NT2/D1 (cell line): ENCODE data around the gene CLEC1B.
"Not testable (repeated sequence)": the region's sequence is repeated elsewhere in the genome, so short reads cannot be mapped to it uniquely, and the experiment has no call there.

Experiments
- DNase-seq: peaks from one replicate; pipeline ENCODE4 v3.0.0-alpha.2; 2011; ENCODE audit warnings: low read depth, low spot score
- H3K27me3 ChIP-seq: 2 replicates; pipeline ENCODE4 v1.6.0; 2011; ENCODE audit warnings: mild to moderate bottlenecking; ENCODE audit not compliant: insufficient read length, insufficient read depth
- H3K36me3 ChIP-seq: 2 replicates; pipeline ENCODE4 v1.6.1; 2011; ENCODE audit warnings: mild to moderate bottlenecking, low read length, mixed read lengths; ENCODE audit not compliant: insufficient read depth, insufficient read length
- H3K4me1 ChIP-seq: 2 replicates; pipeline ENCODE4 v1.5.1; 2011; ENCODE audit not compliant: insufficient read depth, insufficient read length
- H3K4me3 ChIP-seq: 2 replicates; pipeline ENCODE4 v1.5.1; 2011; ENCODE audit warnings: low read depth; ENCODE audit not compliant: insufficient read length
- H3K9ac ChIP-seq: 2 replicates; pipeline ENCODE4 v1.6.0; 2011; ENCODE audit warnings: low read depth; ENCODE audit not compliant: insufficient read length
- H3K9me3 ChIP-seq: 2 replicates; pipeline ENCODE4 v1.5.1; 2011; ENCODE audit warnings: mild to moderate bottlenecking, low read length; ENCODE audit not compliant: insufficient read depth
- SUZ12 ChIP-seq: IDR thresholded peaks from 2 replicates; pipeline ENCODE4 v1.6.1; 2011; ENCODE audit not compliant: insufficient read length, insufficient read depth; ENCODE audit errors: extremely low read depth
- YY1 ChIP-seq: IDR thresholded peaks from 2 replicates; pipeline ENCODE4 v1.6.1; 2011; ENCODE audit not compliant: insufficient read length, insufficient read depth
- ZNF274 ChIP-seq: IDR thresholded peaks from 2 replicates; pipeline ENCODE4 v1.6.1; 2011; ENCODE audit warnings: mild to moderate bottlenecking, low read depth, low read length

CLEC1B gene

DNA sequence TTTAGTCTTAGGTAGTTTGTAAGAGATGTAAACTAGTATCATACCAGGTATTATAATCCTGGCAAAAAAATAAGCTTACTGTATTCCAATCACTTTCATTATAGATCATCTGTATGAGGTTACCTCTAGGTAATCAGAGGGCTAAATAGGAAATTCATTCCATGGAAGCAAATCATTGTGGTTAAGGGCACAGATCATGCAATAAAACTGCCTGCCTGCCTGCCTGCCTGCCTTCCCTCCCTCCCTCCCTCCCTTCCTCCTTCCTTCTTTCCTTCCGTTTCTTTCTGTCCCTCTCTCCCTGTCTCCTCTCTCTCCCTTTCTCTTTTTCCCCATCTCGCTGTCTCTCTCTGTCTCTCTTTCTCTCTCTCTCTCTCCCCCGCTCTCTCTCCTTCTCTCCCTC is 28.4 kb upstream of the CLEC1B start:
- DNase-seq = no peak
- no peak for TF ChIP-seq SUZ12
- TF ChIP-seq YY1 = no peak
- TF ChIP-seq ZNF274 = no peak
- Histone ChIP-seq H3K36me3 (no peaks in the 10 kb centered on the region), H3K9ac (no peak overlapping the region), H3K9me3 (peaks cover 22% of the 10 kb centered on the region), H3K4me1 (peaks cover 3% of the 10 kb centered on the region), H3K4me3 (no peak overlapping the region), H3K27me3 (no peaks in the 10 kb centered on the region)

DNA sequence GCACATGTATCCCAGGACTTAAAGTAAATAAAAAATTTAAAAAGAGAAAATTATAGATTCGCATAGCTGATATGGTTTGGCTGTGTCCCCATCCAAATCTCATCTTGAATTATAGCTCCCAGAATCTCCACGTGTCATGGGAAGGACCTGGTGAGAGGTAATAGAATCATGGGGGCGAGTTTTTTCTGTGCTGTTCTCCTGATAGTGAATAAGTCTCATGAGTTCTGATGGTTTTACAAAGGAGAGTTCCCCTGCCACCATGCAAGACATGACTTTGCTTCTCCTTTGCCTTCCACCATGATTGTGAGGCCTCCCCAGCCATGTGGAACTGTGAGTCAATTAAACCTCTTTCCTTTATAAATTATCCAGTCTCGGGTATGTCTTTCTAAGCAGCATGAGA is 27.7 kb upstream of the CLEC1B start:
- not testable (repeated sequence) for H3K4me3 ChIP-seq, H3K27me3 ChIP-seq, DNase-seq, H3K9ac ChIP-seq, H3K36me3 ChIP-seq, H3K4me1 ChIP-seq
- H3K9me3 ChIP-seq = peaks cover 22% of the 10 kb centered on the region

DNA sequence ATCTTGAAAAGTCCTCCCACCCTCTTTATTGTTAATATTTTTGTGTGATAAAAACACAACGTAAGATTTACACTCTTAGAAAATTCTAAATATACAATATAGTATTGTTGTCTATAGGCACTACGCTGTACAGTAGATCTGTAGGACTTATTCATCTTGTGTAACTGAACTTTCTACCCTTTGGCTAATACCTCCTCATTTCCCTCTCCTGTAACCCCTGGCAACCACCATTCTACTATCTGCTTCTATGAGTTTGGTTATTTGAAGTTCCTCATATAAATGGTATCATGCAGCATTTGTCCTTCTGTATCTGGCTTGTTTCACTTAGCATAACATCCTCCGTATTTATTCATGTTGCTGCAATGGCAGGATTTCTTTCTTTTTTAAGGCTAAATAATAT is 26.3 kb upstream of the CLEC1B start:
- no peak for TF ChIP-seq YY1
- no peak for TF ChIP-seq SUZ12
- no peak for TF ChIP-seq ZNF274
- Histone ChIP-seq H3K27me3 (no peaks in the 10 kb centered on the region), H3K4me1 (no peaks in the 10 kb centered on the region), H3K36me3 (no peaks in the 10 kb centered on the region), H3K9ac (no peak overlapping the region), H3K9me3 (peaks cover 10% of the 10 kb centered on the region), H3K4me3 (no peak overlapping the region)
- DNase-seq = no peak

DNA sequence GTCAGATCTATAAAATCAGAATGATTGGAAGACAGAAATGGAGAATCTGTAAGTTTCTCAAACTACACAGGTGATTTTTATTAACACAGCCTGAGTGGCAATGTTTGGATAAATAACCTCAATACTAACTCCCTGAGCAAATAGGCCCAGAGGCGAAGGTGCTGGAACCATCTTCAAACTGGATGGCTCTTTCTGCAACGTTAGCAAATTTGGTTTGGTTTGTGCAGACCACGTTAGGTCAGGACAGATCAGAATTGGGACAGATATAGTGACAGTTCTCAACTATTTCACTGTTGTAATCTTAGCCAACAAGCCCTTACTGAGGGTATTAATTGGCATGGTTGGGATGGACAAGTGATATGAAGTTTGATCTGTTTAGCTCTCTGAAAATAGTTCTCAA is 22.4 kb upstream of the CLEC1B start:
- no peaks in the 10 kb centered on the region for H3K9me3 ChIP-seq
- H3K27me3 ChIP-seq = no peaks in the 10 kb centered on the region
- no peaks in the 10 kb centered on the region for H3K36me3 ChIP-seq
- no peak overlapping the region for H3K4me3 ChIP-seq
- H3K4me1 ChIP-seq = no peaks in the 10 kb centered on the region
- no peak for DNase-seq
- TF ChIP-seq SUZ12 (no peak), ZNF274 (no peak), YY1 (no peak)
- no peak overlapping the region for H3K9ac ChIP-seq

DNA sequence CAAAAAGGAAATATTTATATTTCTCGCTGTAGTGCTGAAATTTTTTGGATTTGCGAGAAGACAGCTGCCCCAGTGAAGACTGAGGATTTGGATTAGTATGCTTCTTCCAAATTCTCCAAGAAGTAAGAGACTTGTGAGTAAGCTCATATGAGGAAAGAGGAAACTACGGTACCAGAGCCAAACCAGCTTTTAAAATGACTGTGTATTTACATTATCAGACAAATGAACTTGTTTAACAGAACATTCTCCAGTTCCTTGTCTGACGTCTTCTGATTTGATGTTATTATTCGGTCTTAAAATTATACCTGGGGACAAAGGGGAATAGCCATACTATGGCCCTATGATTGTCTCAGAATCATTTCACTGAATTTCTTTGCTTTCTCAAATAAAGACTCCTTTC is 19.5 kb upstream of the CLEC1B start:
- no peak for DNase-seq
- Histone ChIP-seq H3K9ac (no peak overlapping the region), H3K4me3 (no peak overlapping the region), H3K4me1 (no peaks in the 10 kb centered on the region), H3K27me3 (no peaks in the 10 kb centered on the region), H3K9me3 (no peaks in the 10 kb centered on the region), H3K36me3 (no peaks in the 10 kb centered on the region)
- TF ChIP-seq YY1 (no peak), ZNF274 (no peak), SUZ12 (no peak)

DNA sequence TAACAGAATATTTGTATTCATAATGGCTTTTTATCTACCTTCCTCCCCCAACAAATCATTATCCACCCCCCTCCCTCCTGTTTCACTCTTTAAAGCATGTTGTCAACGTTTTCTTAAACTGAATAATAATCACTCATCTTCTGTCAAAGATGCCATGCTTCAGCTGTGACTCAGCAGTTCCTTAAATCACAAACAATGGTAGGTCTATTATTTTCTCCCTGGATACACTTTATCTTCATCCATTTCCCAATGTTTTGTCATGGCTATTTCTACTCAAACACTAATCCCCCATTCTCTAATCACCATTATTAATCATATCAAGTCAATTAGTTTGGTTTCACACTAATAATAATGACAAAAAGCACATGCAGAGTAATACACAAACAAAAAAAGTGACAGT is 18.0 kb upstream of the CLEC1B start:
- no peak for DNase-seq
- Histone ChIP-seq H3K4me3 (no peak overlapping the region), H3K4me1 (no peaks in the 10 kb centered on the region), H3K9me3 (no peaks in the 10 kb centered on the region), H3K9ac (no peak overlapping the region), H3K27me3 (no peaks in the 10 kb centered on the region), H3K36me3 (no peaks in the 10 kb centered on the region)
- TF ChIP-seq ZNF274 (no peak), SUZ12 (no peak), YY1 (no peak)

DNA sequence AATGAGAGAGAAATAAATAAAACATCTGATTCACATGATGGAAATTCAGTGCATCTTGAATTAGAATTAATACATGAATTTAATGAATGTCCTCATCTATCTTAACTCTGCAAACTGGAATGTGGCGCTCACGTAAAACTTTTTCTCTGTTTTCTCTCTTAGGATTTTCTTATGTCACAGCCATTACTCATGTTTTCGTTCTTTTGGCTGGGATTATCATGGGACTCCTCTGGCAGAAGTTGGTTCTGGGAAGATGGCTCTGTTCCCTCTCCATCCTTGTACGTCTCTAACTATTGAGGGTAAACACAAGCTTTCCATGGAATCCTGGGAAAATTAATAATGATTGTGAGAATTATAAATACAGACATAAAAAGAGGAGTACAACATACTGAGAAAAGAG is 16.5 kb upstream of the CLEC1B start:
- no peak for TF ChIP-seq ZNF274
- no peak for TF ChIP-seq SUZ12
- H3K4me3 ChIP-seq = no peak overlapping the region
- no peak for DNase-seq

DNA sequence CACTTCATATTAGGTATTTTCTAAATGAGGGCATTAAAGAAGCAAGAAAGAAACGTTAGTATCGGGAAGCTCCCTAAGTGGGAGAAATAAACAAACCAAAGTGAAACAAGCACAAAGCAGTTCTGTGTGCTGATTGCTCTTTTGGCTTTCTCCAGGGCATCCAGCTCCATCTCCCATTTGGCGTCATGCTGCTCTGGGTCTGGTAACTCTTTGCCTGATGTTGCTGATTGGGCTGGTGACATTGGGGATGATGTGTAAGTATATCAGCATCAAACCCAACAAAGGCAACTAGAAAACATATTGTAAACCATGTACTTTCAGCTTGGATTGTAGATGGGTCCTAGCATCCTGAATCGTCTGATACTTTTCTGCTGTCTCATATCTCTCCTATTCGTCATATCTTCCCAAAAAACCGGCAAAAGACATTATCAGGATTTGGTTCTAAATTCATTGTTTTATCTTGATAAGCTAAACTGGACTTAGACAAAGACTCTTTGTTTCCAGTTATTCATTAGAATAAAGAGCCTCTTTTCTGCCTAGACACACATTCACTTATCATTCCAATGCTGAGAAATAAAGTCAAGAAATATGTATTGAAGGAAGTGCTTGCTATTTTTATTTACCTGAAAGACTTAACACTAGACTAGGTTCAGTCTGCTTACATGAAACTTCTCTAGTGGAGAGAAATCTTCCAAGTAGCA is 13.9 kb upstream of the CLEC1B start:
- no peak for TF ChIP-seq SUZ12
- no peak for TF ChIP-seq ZNF274
- TF ChIP-seq YY1 = no peak
- DNase-seq = no peak
- Histone ChIP-seq H3K36me3 (no peaks in the 10 kb centered on the region), H3K27me3 (no peaks in the 10 kb centered on the region), H3K9ac (no peak overlapping the region), H3K4me1 (no peaks in the 10 kb centered on the region), H3K9me3 (no peaks in the 10 kb centered on the region), H3K4me3 (no peak overlapping the region)

More for the DNA sequence above, 16.5 kb upstream of the CLEC1B start:
- no peaks in the 10 kb centered on the region for H3K9me3 ChIP-seq
- no peaks in the 10 kb centered on the region for H3K36me3 ChIP-seq
- H3K27me3 ChIP-seq = no peaks in the 10 kb centered on the region
- no peak overlapping the region for H3K9ac ChIP-seq
- no peaks in the 10 kb centered on the region for H3K4me1 ChIP-seq
